GM12878 (cell line): Measurements from ENCODE around the gene PTPRQ. TPM values are rescaled to one million over a fixed set of nuclear protein-coding genes. Genes with fewer than 3 reads are reported as not detected.

ENCODE experiments used
- CEBPZ ChIP-seq: fragments of 150-350 bp; IDR thresholded peaks from 2 replicates; pipeline ENCODE4 v1.6.1; 2016; ENCODE audit warnings: low read depth, low read length
- IRF4 ChIP-seq: IDR thresholded peaks from 2 replicates; pipeline ENCODE4 v1.6.1; 2011; ENCODE audit warnings: low read depth, low read length
- LARP7 ChIP-seq: fragments of 450-650 bp; IDR thresholded peaks from 2 replicates; pipeline ENCODE4 v1.6.1; 2017; ENCODE audit warnings: mild to moderate bottlenecking
- MTA3 ChIP-seq: IDR thresholded peaks from 2 replicates; pipeline ENCODE4 v1.6.1; 2012; ENCODE audit warnings: low read length, inconsistent platforms, borderline replicate concordance
- NRF1 ChIP-seq: conservative IDR thresholded peaks from 2 replicates; pipeline ENCODE4 v1.6.1; 2011; ENCODE audit warnings: mild to moderate bottlenecking, low read depth, low read length, improper control_type of control experiment
- PKNOX1 ChIP-seq: fragments of 450-650 bp; IDR thresholded peaks from 2 replicates; pipeline ENCODE4 v1.6.1; 2016; ENCODE audit warnings: mild to moderate bottlenecking
- PML ChIP-seq: IDR thresholded peaks from 2 replicates; pipeline ENCODE4 v1.6.1; 2012; ENCODE audit warnings: low read length, inconsistent platforms
- POLR2AphosphoS5 ChIP-seq: IDR thresholded peaks from 2 replicates; pipeline ENCODE4 v1.6.1; 2011; ENCODE audit warnings: mild to moderate bottlenecking, low read length, inconsistent platforms
- RFX5 ChIP-seq: IDR thresholded peaks from 2 replicates; pipeline ENCODE4 v1.6.1; 2011; ENCODE audit warnings: low read depth, low read length, improper control_type of control experiment
- SIN3A ChIP-seq: IDR thresholded peaks from 2 replicates; pipeline ENCODE4 v1.6.1; 2012; ENCODE audit warnings: low read depth, low read length, improper control_type of control experiment
- ZSCAN29 ChIP-seq: fragments of 450-650 bp; IDR thresholded peaks from 2 replicates; pipeline ENCODE4 v1.6.1; 2017; ENCODE audit warnings: mild to moderate bottlenecking, moderate library complexity
- polyA plus RNA-seq, 11 experiments: library from polyadenylated mRNA; depleted of rRNA in 4 of 11; unstranded in 6 of 11; stranded (reverse) in 5 of 11; fragments of >200 nt; fragmentation: Nextera tagmentation in 4 of 11; fragmentation: Illumina TruSeq in 1 of 11; extraction: Ambion mirVana in 4 of 11; extraction: Trizol in 1 of 11; gene quantifications; 1 replicate in 1 of 11; 2 replicates in 10 of 11; pipeline versions ENCODE4 v1.2.1 to v1.2.3, GENCODE V29; 2011 to 2016; ENCODE audit warnings: inconsistent platforms in 2 of 11, missing spikeins in 2 of 11, low read depth in 1 of 11
- total RNA-seq, 4 experiments: library from RNA; depleted of rRNA in 3 of 4; stranded (reverse); fragments of >200 nt in 3 of 4; fragmentation: Illumina TruSeq in 1 of 4; extraction: Trizol in 1 of 4; gene quantifications; 2 replicates each; pipeline versions ENCODE4 v1.2.1 to v1.2.3, GENCODE V29; 2013 to 2021
- TF ChIP-seq, protein P1 (sequence below): IDR thresholded peaks from 2 replicates; pipeline ENCODE4 v1.6.1; 2011; ENCODE audit warnings: mild to moderate bottlenecking, low read depth, low read length, moderate library complexity; ENCODE audit not compliant: insufficient replicate concordance

PTPRQ gene
- total and polyA plus RNA-seq, 10 of the 15 experiments (the other 5 are each of a cell fraction or from before 2014, with no cell fraction given) = 0.01 TPM; not detected in 9

DNA sequence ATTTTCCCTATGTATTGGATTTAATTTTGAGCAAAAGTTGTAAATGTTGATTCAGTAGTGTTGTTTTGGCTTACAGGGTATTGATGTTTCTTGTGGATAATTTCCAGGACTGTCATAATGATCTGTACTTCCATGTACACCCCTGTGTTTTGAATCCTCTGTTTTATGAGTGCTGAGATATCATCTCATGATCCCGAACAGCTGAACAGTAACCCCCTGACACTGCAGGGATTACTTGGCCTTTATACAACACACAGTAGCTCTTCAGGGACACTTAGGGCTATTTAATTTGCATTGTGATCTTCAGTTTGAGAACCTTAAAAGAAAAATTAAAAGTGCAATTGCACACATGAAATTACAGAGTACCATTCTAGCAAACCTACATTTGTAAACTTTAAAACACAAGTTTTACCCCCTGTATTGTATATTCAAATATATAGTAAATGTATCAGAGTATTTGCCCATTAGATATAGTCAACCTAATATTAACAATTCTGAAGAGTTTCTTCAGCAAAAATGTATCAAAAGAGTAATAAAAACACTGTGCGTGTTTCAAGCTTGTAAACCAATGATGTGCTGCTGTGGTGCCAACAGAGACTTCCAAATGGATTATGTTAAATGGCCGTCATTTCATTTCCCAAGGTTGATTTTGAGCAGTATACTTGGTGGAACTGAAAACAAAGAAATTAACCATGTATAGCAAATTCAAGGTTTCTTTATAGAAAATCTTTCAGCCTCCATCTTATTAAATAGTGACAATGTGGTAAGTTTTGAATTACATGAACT is 235.5 kb downstream of the PTPRQ start (continued):
- TF ChIP-seq CEBPZ (no peak), PML (no peak), IRF4 (no peak), NRF1 (no peak), MTA3 (no peak), LARP7 (no peak), SIN3A (no peak), POLR2AphosphoS5 (no peak), ZSCAN29 (no peak), PKNOX1 (no peak), RFX5 (no peak)
- TF ChIP-seq, protein P1, sequence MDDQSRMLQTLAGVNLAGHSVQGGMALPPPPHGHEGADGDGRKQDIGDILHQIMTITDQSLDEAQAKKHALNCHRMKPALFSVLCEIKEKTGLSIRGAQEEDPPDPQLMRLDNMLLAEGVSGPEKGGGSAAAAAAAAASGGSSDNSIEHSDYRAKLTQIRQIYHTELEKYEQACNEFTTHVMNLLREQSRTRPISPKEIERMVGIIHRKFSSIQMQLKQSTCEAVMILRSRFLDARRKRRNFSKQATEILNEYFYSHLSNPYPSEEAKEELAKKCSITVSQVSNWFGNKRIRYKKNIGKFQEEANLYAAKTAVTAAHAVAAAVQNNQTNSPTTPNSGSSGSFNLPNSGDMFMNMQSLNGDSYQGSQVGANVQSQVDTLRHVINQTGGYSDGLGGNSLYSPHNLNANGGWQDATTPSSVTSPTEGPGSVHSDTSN = no peak
